Sigmoid colon (tissue), 7 donors: Measurements from ENCODE around the gene GRAMD1B. TPM values are rescaled to one million over a fixed set of nuclear protein-coding genes. Genes with fewer than 3 reads are reported as not detected.

Experiments used
- DNase-seq: peaks from one replicate; pipeline ENCODE4 v3.0.0-alpha.2; 2019
- H3K27ac ChIP-seq, 4 donors: fragments of 200-600 bp; sonication (generic); one replicate each; pipeline ENCODE4 v1.5.1; 2016 to 2019; ENCODE audit warnings: mild to moderate bottlenecking in 1 of 4
- H3K27me3 ChIP-seq, 3 donors: fragments of 200-600 bp; sonication (generic); one replicate each; pipeline ENCODE4 v1.5.1; 2019; ENCODE audit warnings: mild to moderate bottlenecking in 1 of 3
- H3K36me3 ChIP-seq, 4 donors: fragments of 200-600 bp; sonication (generic); one replicate each; pipeline ENCODE4 v1.5.1; 2016 to 2019
- H3K4me1 ChIP-seq, 4 donors: fragments of 200-600 bp; sonication (generic); one replicate each; pipeline ENCODE4 v1.5.1; 2017 to 2019
- H3K4me3 ChIP-seq, 4 donors: fragments of 200-600 bp; sonication (generic); one replicate each; pipeline ENCODE4 v1.5.1; 2017 to 2019; ENCODE audit warnings: mild to moderate bottlenecking in 2 of 4, moderate library complexity in 1 of 4
- H3K9me3 ChIP-seq, 4 donors: fragments of 200-600 bp in 3 of 4; sonication (generic) in 3 of 4; one replicate each; pipeline versions ENCODE4 v1.5.1 to v1.6.1; 2013 to 2019
- CTCF ChIP-seq, 4 experiments: fragments of 450-650 bp in 3 of 4; fragments of 200-600 bp in 1 of 4; IDR thresholded peaks; one replicate each; pipeline ENCODE4 v1.5.1; 2016 to 2019; ENCODE audit warnings: antibody characterized with exemption in 4 of 4, mild to moderate bottlenecking in 3 of 4, moderate library complexity in 2 of 4
- EP300 ChIP-seq, 4 donors: sonication (generic); formaldehyde crosslinking; IDR thresholded peaks; one replicate each; pipeline ENCODE4 v1.6.1; 2017; ENCODE audit warnings: antibody characterized with exemption in 4 of 4
- POLR2A ChIP-seq, 2 donors: fragments of 450-650 bp; IDR thresholded peaks; one replicate each; pipeline ENCODE4 v1.6.1; 2016; ENCODE audit warnings: antibody characterized with exemption in 2 of 2, mild to moderate bottlenecking in 2 of 2, moderate library complexity in 2 of 2
- POLR2AphosphoS5 ChIP-seq, 4 donors: sonication (generic); formaldehyde crosslinking; IDR thresholded peaks; one replicate each; pipeline ENCODE4 v1.6.1; 2017; ENCODE audit warnings: antibody characterized with exemption in 4 of 4
- WGBS, 2 donors: extraction: QIAGEN DNeasy Blood & Tissue Kit; methylation state at CpG; one replicate each; pipeline ENCODE4 v1.1.7; 2013; 5-methylcytosine and 5-hydroxymethylcytosine counted together
- intact Hi-C: fragments of 100-400 bp; cut with DNase I; formaldehyde crosslinking; loops from one replicate; pipeline ENCODE4 v1.15.1; 2023
- polyA plus RNA-seq, 3 donors: library from polyadenylated mRNA; stranded (reverse); fragments of 200-250 nt; gene quantifications; one replicate each; pipeline ENCODE4 v1.2.3, GENCODE V29; 2013
- total RNA-seq, 4 donors: library from RNA; depleted of rRNA; stranded (reverse); fragments of >200 nt; gene quantifications; one replicate each; pipeline ENCODE4 v1.1.0, GENCODE V29; 2016
- donor health status: healthy with polysubstance abuse.
- donor health status: Bipolar disorder and iron deficiency.
- donor health status: healthy.

GRAMD1B gene
- total and polyA plus RNA-seq, 7 donors, result 1.8 to 5.0 (median 3.5) TPM

DNA sequence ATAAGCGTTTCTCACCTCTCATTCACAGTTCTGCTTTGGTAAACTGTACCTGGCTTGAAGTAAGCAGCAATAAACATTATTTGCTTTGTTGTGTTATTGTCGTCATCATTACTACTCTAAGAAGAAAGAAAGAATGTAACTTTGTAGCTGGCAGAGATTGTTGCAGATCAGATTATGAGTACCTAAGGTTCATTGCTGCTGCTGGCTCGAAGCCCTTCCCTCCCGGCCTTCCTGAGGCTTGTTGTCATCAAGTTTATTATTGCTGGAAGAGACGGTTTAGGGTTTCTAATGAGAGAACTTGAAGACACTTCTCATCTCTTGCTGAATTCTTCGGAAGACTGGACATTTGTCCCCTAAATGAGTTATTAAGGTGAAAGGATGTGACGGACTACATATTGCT lies 101.3 kb downstream of the GRAMD1B start:
- no peak overlapping the region for H3K27ac ChIP-seq
- H3K4me3 ChIP-seq, result no peak overlapping the region
- H3K36me3 ChIP-seq, result no peaks in the 10 kb centered on the region
- DNase-seq, result no peak
- no peaks in the 10 kb centered on the region for H3K27me3 ChIP-seq
- TF ChIP-seq CTCF (IDR thresholded peaks at IDR 0.05) (no peak), POLR2AphosphoS5 (IDR thresholded peaks at IDR 0.05) (no peak), POLR2A (IDR thresholded peaks at IDR 0.05) (no peak), EP300 (IDR thresholded peaks at IDR 0.05) (no peak)
- H3K4me1 ChIP-seq, result no peaks in the 10 kb centered on the region
- 26 to 74% methylated on average over 7 of the region's 7 CpGs for WGBS, 2 donors
- intact Hi-C loops, result no loop called here
- H3K9me3 ChIP-seq, result no peaks in the 10 kb centered on the region

- intact Hi-C loops, result no loop called here
- H3K4me3 ChIP-seq, result no peak overlapping the region
- 48 to 85% methylated on average over 4 of the region's 4 CpGs for WGBS, 2 donors
- no peaks in the 10 kb centered on the region for H3K4me1 ChIP-seq
- H3K27me3 ChIP-seq, result no peaks in the 10 kb centered on the region
- DNase-seq, result no peak
- no peaks in the 10 kb centered on the region for H3K36me3 ChIP-seq
- TF ChIP-seq POLR2A (IDR thresholded peaks at IDR 0.05) (no peak), EP300 (IDR thresholded peaks at IDR 0.05) (no peak), CTCF (IDR thresholded peaks at IDR 0.05) (no peak)
- H3K9me3 ChIP-seq, result no peaks in the 10 kb centered on the region
- H3K27ac ChIP-seq, result no peak overlapping the region
Measured at GRCh38 chr11:123532131-123532530, 102.1 kb downstream of the GRAMD1B start.

GRCh38 chr11:123535401-123535800 lies 105.3 kb downstream of the GRAMD1B start:
- H3K27ac ChIP-seq, result no peak overlapping the region
- no peak for TF ChIP-seq POLR2AphosphoS5 (IDR thresholded peaks at IDR 0.05)
- no peak for TF ChIP-seq CTCF (IDR thresholded peaks at IDR 0.05)
- no peaks in the 10 kb centered on the region for H3K27me3 ChIP-seq
- no peaks in the 10 kb centered on the region for H3K36me3 ChIP-seq
- intact Hi-C loops, result no loop called here
- DNase-seq, result no peak
- H3K9me3 ChIP-seq, result no peaks in the 10 kb centered on the region
- H3K4me3 ChIP-seq, result no peak overlapping the region
- WGBS, 2 donors, result 88 to 93% methylated on average over 4 of the region's 4 CpGs
- H3K4me1 ChIP-seq, result no peaks in the 10 kb centered on the region

GRCh38 chr11:123536690-123537437 lies 106.8 kb downstream of the GRAMD1B start:
- WGBS, 2 donors, result 67 to 78% methylated on average over 2 of the region's 2 CpGs
- DNase-seq, result no peak
- intact Hi-C loops, result no loop called here
- H3K9me3 ChIP-seq, result no peaks in the 10 kb centered on the region
- no peaks in the 10 kb centered on the region for H3K36me3 ChIP-seq
- H3K27me3 ChIP-seq, result no peaks in the 10 kb centered on the region
- H3K4me3 ChIP-seq, result no peak overlapping the region
- H3K4me1 ChIP-seq, result no peaks in the 10 kb centered on the region
- TF ChIP-seq POLR2AphosphoS5 (IDR thresholded peaks at IDR 0.05) (no peak), EP300 (IDR thresholded peaks at IDR 0.05) (no peak), POLR2A (IDR thresholded peaks at IDR 0.05) (no peak), CTCF (IDR thresholded peaks at IDR 0.05) (no peak)
- no peak overlapping the region for H3K27ac ChIP-seq

GRCh38 chr11:123537726-123538125 lies 107.7 kb downstream of the GRAMD1B start:
- TF ChIP-seq POLR2A (IDR thresholded peaks at IDR 0.05) (no peak), POLR2AphosphoS5 (IDR thresholded peaks at IDR 0.05) (no peak), EP300 (IDR thresholded peaks at IDR 0.05) (no peak), CTCF (IDR thresholded peaks at IDR 0.05) (no peak)
- Histone ChIP-seq H3K27ac (no peak overlapping the region), H3K36me3 (no peaks in the 10 kb centered on the region), H3K4me3 (no peak overlapping the region), H3K27me3 (no peaks in the 10 kb centered on the region), H3K9me3 (no peaks in the 10 kb centered on the region), H3K4me1 (no peaks in the 10 kb centered on the region)
- 90 to 91% methylated on average over 4 of the region's 4 CpGs for WGBS, 2 donors
- intact Hi-C loops, result no loop called here
- no peak for DNase-seq
